ENCODE results near the gene KRT33B. TPM values are rescaled to one million over a fixed set of nuclear protein-coding genes. Genes with fewer than 3 reads are reported as not detected.
A peak's percentile ranks its signal among the peaks of the same experiment; 100 is the strongest.

The KRT33B gene
- total and polyA plus RNA-seq, 2 of the 13 experiments (the other 11 are each of a cell fraction or from before 2014, with no cell fraction given) = not detected

- TF ChIP-seq, protein P1, sequence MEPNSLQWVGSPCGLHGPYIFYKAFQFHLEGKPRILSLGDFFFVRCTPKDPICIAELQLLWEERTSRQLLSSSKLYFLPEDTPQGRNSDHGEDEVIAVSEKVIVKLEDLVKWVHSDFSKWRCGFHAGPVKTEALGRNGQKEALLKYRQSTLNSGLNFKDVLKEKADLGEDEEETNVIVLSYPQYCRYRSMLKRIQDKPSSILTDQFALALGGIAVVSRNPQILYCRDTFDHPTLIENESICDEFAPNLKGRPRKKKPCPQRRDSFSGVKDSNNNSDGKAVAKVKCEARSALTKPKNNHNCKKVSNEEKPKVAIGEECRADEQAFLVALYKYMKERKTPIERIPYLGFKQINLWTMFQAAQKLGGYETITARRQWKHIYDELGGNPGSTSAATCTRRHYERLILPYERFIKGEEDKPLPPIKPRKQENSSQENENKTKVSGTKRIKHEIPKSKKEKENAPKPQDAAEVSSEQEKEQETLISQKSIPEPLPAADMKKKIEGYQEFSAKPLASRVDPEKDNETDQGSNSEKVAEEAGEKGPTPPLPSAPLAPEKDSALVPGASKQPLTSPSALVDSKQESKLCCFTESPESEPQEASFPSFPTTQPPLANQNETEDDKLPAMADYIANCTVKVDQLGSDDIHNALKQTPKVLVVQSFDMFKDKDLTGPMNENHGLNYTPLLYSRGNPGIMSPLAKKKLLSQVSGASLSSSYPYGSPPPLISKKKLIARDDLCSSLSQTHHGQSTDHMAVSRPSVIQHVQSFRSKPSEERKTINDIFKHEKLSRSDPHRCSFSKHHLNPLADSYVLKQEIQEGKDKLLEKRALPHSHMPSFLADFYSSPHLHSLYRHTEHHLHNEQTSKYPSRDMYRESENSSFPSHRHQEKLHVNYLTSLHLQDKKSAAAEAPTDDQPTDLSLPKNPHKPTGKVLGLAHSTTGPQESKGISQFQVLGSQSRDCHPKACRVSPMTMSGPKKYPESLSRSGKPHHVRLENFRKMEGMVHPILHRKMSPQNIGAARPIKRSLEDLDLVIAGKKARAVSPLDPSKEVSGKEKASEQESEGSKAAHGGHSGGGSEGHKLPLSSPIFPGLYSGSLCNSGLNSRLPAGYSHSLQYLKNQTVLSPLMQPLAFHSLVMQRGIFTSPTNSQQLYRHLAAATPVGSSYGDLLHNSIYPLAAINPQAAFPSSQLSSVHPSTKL (CRISPR knock-in tag; IDR thresholded peaks at IDR 0.05) = peak; percentile 61
- TF ChIP-seq, protein P2, sequence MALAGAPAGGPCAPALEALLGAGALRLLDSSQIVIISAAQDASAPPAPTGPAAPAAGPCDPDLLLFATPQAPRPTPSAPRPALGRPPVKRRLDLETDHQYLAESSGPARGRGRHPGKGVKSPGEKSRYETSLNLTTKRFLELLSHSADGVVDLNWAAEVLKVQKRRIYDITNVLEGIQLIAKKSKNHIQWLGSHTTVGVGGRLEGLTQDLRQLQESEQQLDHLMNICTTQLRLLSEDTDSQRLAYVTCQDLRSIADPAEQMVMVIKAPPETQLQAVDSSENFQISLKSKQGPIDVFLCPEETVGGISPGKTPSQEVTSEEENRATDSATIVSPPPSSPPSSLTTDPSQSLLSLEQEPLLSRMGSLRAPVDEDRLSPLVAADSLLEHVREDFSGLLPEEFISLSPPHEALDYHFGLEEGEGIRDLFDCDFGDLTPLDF (CRISPR knock-in tag; IDR thresholded peaks at IDR 0.05) = no peak
- peak; percentile 82 for TF ChIP-seq TEAD3 (CRISPR knock-in tag; optimal IDR thresholded peaks at IDR 0.05; ENCODE audit: borderline replicate concordance)
- TF ChIP-seq ZNF546 (CRISPR knock-in tag; conservative IDR thresholded peaks at IDR 0.05) = no peak
- no peak for TF ChIP-seq ZSCAN12 (CRISPR knock-in tag; IDR thresholded peaks at IDR 0.05)
- TF ChIP-seq ZBTB38 (CRISPR knock-in tag; IDR thresholded peaks at IDR 0.05) = no peak
These were observed 44.4 kb upstream of the KRT33B start (continued) for GRCh38 chr17:41413982-41414381.

GRCh38 chr17:41413353-41413957, 43.8 kb upstream of the KRT33B start:
- peaks cover 51% of the 10 kb centered on the region for H3K4me1 ChIP-seq (ENCODE audit: insufficient read depth, low read length)
- H3K27ac ChIP-seq (ENCODE audit: extremely low read length, insufficient read depth, low read length) = no peak overlapping the region
- ATAC-seq = no peak
- no peaks in the 10 kb centered on the region for H4K20me1 ChIP-seq (ENCODE audit: insufficient read depth, low read length)
- in situ Hi-C loops (cut with HindIII; ENCODE audit: extremely low pct_ligation_motif_present, low pct_unique_long_range_greater_than_20kb) = no loop called here
- intact Hi-C loops (cut with micrococcal nuclease; ENCODE audit: unreplicated experiment) = loop anchor here (10.0 kb wide), 1 partner anchor 121 kb away; no protein-coding TSS in a partner anchor
- H2AFZ ChIP-seq (ENCODE audit: low read length) = no peak overlapping the region
- H3K4me3 ChIP-seq (replicated peaks in 1 of 3; ENCODE audit: insufficient read depth in 1 of 3, low read depth in 2 of 3, low read length in 3 of 3) = no peak overlapping the region
- TF ChIP-seq ASH2L (IDR thresholded peaks at IDR 0.05; ENCODE audit: insufficient read length, low read depth, low read length) (peak; percentile 35), SRF (IDR thresholded peaks at IDR 0.05; ENCODE audit: low read depth, low read length) (no peak)
- FAIRE-seq = no peak
- 47% methylated on average over 5 of the region's 5 CpGs for WGBS (ENCODE audit: low lambda C conversion rate)
- H3K36me3 ChIP-seq (replicated peaks in 1 of 2; ENCODE audit: control insufficient read depth in 1 of 2, insufficient read depth in 2 of 2, low read length in 2 of 2) = no peaks in the 10 kb centered on the region
- H3K9ac ChIP-seq (ENCODE audit: insufficient read depth, low read depth, low read length) = no peak overlapping the region
- no peaks in the 10 kb centered on the region; a peak in 1 of 5 replicates for H3K27me3 ChIP-seq (ENCODE audit: control insufficient read depth in 1 of 2, insufficient read depth in 2 of 2, low read length in 2 of 2)
- ChIA-PET POLR2A (interaction anchor here (2.0 kb wide), 1 partner anchor 9 kb away, joined by 10 read pairs; no protein-coding TSS in a partner anchor), CTCF (ENCODE audit: low intra/inter-chr PET ratio, low total read pairs) (no interaction called here)
- BruUV-seq (replicated peaks) = no TSS peak
- DNase-seq (ENCODE audit: low spot score) = no peak
- no peak overlapping the region for H3K4me2 ChIP-seq (ENCODE audit: low read depth, low read length)
- H3K79me2 ChIP-seq (ENCODE audit: insufficient read depth, low read length) = no peaks in the 10 kb centered on the region
- H3K9me3 ChIP-seq (ENCODE audit: low read length) = no peaks in the 10 kb centered on the region
